ENCODE results near the gene L3MBTL4. TPM values are rescaled to one million over a fixed set of nuclear protein-coding genes. Genes with fewer than 3 reads are reported as not detected.
A peak's percentile ranks its signal among the peaks of the same experiment; 100 is the strongest.
"Not testable (repeated sequence)": the region's sequence is repeated elsewhere in the genome, so short reads cannot be mapped to it uniquely, and the experiment has no call there.

Gene L3MBTL4
- total RNA-seq, 1 experiment from 2014 or later: 10.6 TPM

DNA sequence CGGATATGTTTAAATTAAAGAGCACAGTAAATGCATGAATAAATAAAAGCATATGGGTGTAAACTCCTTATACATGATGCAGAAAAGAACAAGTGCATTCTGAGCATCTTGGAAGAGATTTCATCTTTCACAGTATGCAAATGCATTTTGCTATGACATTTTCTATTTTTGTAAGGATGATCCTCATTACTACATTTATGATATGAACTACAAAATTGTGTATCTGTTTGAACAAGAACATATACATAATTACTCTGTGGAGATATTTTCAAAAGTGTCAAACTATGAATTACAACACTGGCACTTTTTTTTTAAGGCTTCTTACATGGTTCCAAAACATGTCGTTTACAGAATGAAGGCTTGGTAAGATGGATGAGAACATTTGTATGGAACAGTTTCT is 335.3 kb downstream of the L3MBTL4 start:
- H3K36me3 ChIP-seq: no peaks in the 10 kb centered on the region
- no peak for DNase-seq (ENCODE audit: low read depth in 1 of 2, low spot score in 2 of 2)
- H3K4me3 ChIP-seq: no peak overlapping the region
- H3K27me3 ChIP-seq (replicated peaks): no peaks in the 10 kb centered on the region; the same call in 1 of the 2 replicates
- no peaks in the 10 kb centered on the region for H3K4me1 ChIP-seq (replicated peaks)
- H3K27ac ChIP-seq: no peak overlapping the region
- no peaks in the 10 kb centered on the region for H3K9me3 ChIP-seq (replicated peaks)

DNA sequence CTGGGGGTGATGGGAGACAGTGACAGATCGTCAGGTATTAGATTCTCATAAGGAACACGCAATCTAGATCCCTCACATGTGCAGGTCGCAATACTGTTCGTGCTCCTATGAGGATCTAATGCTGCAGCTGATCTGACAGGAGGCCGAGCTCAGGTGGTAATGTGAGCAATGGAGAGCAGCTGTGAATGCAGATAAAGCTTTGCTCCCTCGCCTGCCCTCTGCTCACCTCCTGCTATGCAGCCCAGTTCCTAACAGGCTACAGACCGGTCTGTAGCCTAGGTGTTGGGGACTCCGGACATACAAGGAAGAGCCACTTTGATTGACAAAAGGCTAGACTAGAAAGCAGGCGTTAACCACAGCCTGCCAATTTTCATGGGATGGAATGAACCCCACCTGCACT is 335.8 kb downstream of the L3MBTL4 start:
- no peaks in the 10 kb centered on the region for H3K36me3 ChIP-seq
- H3K4me3 ChIP-seq: no peak overlapping the region
- no peaks in the 10 kb centered on the region; the same call in 1 of the 2 replicates for H3K27me3 ChIP-seq (replicated peaks)
- H3K27ac ChIP-seq: no peak overlapping the region
- DNase-seq (ENCODE audit: low read depth in 1 of 2, low spot score in 2 of 2): no peak
- no peaks in the 10 kb centered on the region for H3K4me1 ChIP-seq (replicated peaks)
- no peaks in the 10 kb centered on the region for H3K9me3 ChIP-seq (replicated peaks)

DNA sequence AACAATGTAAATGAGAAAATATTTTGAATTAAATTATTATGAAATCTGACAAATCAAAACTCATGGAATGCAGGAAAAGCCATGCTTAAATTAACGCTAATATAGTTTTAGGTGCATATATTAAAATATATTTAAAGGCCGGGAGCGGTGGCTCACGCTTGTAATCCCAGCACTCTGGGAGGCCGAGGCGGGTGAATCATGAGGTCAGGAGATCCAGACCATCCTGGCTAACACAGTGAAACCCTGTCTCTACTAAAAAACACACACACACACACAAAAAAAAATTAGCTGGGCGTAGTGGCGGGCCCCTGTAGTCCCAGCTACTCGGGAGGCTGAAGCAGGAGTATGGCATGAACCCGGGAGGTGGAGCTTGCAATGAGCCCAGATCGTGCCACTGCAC is 342.3 kb downstream of the L3MBTL4 start:
- DNase-seq (ENCODE audit: low read depth in 1 of 2, low spot score in 2 of 2); H3K4me1 ChIP-seq (replicated peaks): not testable (repeated sequence)

DNA sequence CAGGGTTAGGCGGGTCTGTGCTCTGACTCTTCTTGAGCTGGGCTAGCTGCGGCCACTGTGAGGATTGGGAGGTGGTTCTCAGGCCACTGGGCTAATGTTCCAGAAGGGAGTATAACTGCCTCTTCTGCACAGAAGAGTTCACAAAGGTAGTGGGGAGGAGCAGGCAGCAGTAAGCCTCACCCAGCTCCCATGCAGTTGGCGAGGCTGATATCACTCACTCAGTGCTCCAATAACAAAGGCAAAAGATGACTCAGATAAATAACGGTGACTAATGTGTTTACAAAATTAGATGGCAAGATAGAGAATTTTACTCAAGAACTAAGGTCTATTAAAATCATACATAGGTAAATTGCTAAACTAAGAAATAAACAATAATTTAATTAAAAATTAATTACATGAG is 345.2 kb downstream of the L3MBTL4 start:
- Histone ChIP-seq H3K36me3 (no peaks in the 10 kb centered on the region), H3K4me3 (no peak overlapping the region), H3K27ac (no peak overlapping the region), H3K4me1 (replicated peaks) (peaks cover 5% of the 10 kb centered on the region; the same call in 1 of the 2 replicates), H3K27me3 (replicated peaks) (no peaks in the 10 kb centered on the region), H3K9me3 (replicated peaks) (no peaks in the 10 kb centered on the region)
- peak; percentile 42 to 53 for DNase-seq (ENCODE audit: low read depth in 1 of 2, low spot score in 2 of 2)

More for the DNA sequence above, 342.3 kb downstream of the L3MBTL4 start:
- not testable (repeated sequence) for H3K9me3 ChIP-seq (replicated peaks); H3K27me3 ChIP-seq (replicated peaks); H3K4me3 ChIP-seq; H3K27ac ChIP-seq; H3K36me3 ChIP-seq

DNA sequence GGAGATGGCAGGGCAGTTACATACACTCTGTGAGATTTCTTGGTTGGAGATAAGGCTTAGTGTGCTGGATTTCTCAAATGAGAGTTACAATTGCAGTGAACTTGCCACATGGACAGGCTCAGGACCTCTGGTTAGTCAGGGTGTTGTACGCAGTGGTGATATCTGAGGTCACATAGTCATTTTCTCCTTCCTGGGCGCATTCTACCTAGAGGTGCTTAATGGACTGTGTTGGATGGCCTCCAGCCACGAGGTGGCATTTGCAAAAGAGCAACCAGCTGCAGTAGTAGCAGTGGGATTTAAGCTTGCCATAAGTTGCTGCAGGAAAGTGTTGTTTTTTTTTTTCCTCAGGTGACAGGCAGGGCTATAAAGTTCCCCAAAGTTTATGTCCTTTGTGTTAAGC is 345.6 kb downstream of the L3MBTL4 start:
- Histone ChIP-seq H3K4me3 (no peak overlapping the region), H3K9me3 (replicated peaks) (no peaks in the 10 kb centered on the region), H3K4me1 (replicated peaks) (peaks cover 5% of the 10 kb centered on the region; the same call in 1 of the 2 replicates), H3K27me3 (replicated peaks) (no peaks in the 10 kb centered on the region), H3K27ac (no peak overlapping the region), H3K36me3 (no peaks in the 10 kb centered on the region)
- DNase-seq (ENCODE audit: low read depth in 1 of 2, low spot score in 2 of 2): no peak

DNA sequence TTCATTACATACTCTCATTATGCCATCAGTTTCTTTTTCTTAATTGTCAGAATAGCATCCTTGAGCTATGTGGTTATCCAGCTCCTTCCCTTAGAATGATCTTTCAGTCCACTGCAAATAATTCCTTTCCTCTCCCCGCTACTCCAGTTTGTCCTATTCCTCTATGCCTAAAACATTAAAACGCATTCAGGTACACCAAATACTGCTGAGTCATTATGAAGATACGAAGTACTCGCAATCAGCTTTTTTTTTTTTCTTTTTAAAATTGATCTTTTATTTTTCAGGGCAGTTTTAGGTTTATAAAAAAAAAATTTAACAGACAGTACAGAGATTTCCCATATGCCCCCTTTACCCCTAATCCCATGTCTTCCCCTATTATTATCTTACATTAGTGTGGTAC is 354.6 kb downstream of the L3MBTL4 start:
- H3K4me3 ChIP-seq: no peak overlapping the region
- H3K36me3 ChIP-seq: no peaks in the 10 kb centered on the region
- no peaks in the 10 kb centered on the region for H3K27me3 ChIP-seq (replicated peaks)
- no peaks in the 10 kb centered on the region for H3K9me3 ChIP-seq (replicated peaks)
- peaks cover 23% of the 10 kb centered on the region for H3K4me1 ChIP-seq (replicated peaks)
- DNase-seq (ENCODE audit: low read depth in 1 of 2, low spot score in 2 of 2): no peak
- no peak overlapping the region for H3K27ac ChIP-seq

DNA sequence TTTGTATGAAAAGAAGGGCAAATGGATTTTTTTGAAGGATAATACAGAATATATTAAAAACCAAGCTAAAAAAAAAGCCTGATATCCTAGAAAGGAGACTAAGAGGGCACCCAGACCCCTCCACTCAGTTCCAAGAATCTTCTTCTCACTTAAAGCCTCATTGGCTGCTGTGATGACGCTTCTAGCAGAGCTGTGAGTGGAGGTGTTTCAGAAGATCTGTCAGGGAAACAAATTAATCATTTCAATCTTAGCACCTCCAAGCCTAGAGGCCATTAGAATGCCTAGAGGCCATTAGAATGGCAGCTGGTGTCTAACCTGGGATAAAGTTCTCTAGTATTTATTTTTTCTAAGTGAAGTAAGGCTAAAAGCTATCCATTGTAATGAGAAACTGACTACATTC is 355.2 kb downstream of the L3MBTL4 start:
- Histone ChIP-seq H3K4me1 (replicated peaks) (peaks cover 25% of the 10 kb centered on the region), H3K36me3 (no peaks in the 10 kb centered on the region), H3K9me3 (replicated peaks) (no peaks in the 10 kb centered on the region), H3K27me3 (replicated peaks) (no peaks in the 10 kb centered on the region), H3K4me3 (no peak overlapping the region), H3K27ac (no peak overlapping the region)
- no peak for DNase-seq (ENCODE audit: low read depth in 1 of 2, low spot score in 2 of 2)

DNA sequence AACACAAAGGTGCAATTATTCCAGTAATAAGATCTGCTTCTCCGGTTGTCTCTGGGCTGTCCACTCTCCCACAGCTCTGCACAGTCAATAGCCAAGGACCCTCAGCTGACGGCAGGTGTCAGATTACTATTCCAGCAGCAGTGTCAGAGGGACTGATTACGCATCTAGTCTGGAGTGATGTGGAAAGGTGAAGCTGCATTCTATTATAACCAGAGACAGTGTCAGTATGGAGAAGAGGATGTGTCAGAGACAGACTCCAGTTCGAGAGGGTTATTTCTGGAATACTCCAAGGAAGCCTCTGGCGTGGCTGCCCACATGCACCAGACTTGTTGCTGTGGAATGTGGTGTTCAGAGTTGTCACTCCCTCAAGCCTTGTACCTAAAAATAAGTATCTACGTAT is 355.8 kb downstream of the L3MBTL4 start:
- peaks cover 25% of the 10 kb centered on the region for H3K4me1 ChIP-seq (replicated peaks)
- no peak overlapping the region for H3K27ac ChIP-seq
- H3K27me3 ChIP-seq (replicated peaks): no peaks in the 10 kb centered on the region
- no peaks in the 10 kb centered on the region for H3K9me3 ChIP-seq (replicated peaks)
- H3K36me3 ChIP-seq: no peaks in the 10 kb centered on the region
- DNase-seq (ENCODE audit: low read depth in 1 of 2, low spot score in 2 of 2): no peak
- H3K4me3 ChIP-seq: no peak overlapping the region

DNA sequence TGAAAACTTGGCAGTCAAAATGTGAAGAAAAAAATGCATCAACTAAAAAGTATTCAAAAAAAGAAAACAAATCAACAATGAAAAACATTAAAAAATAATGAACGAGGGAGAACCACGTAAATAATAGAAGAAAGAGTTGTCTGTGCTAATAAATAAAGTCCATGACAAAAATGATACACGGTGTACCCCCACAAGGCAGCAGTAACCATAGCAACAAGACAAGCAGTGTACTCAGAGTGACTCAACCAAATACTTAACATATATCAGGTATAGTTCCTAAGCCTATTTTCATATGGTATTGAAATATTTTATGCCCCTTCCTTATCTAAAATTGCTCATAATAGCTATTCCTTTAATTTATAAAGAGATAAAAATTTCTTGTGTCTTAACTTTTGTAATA is 357.1 kb downstream of the L3MBTL4 start:
- no peaks in the 10 kb centered on the region for H3K36me3 ChIP-seq
- no peaks in the 10 kb centered on the region for H3K9me3 ChIP-seq (replicated peaks)
- no peaks in the 10 kb centered on the region for H3K27me3 ChIP-seq (replicated peaks)
- H3K27ac ChIP-seq: no peak overlapping the region
- H3K4me1 ChIP-seq (replicated peaks): peaks cover 25% of the 10 kb centered on the region
- no peak overlapping the region for H3K4me3 ChIP-seq
- DNase-seq (ENCODE audit: low read depth in 1 of 2, low spot score in 2 of 2): no peak

DNA sequence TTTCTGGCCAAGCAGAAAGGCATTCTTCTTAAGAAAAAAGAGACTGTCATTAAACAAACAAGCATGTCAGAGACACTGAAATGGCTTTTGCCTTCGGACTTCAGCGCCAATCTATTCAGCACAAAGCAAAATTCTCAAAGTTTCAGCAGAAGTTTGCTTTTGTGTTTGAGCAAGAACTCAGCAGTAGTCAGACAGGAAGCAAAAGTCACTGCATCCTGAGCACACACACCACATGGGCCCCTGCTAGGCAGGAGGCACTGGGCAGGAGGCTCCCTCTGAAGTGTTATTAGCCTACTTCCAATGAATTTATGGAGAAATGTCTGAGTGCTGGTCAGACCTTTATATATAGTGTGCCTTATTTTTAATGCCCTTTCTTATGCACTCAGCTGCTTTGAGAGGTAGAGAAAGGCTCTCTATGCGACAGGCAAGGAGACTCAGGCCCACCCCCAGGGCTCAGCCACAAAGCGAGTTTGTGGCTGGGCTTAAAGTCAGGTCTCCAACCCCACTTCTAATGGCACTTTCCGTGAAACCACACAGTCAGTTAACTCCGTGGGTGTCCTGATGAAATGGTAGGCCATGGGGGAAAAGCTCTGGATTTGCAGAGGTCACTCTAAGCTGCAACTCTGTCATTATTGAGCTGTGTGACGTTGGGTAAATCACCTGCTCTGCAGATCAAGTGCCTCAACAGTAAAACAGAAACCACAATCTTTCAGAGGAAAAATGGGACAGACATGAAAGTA is 358.4 kb downstream of the L3MBTL4 start:
- peak; percentile 75 to 86 for DNase-seq (ENCODE audit: low read depth in 1 of 2, low spot score in 2 of 2)
- Histone ChIP-seq H3K9me3 (replicated peaks) (no peaks in the 10 kb centered on the region), H3K27me3 (replicated peaks) (no peaks in the 10 kb centered on the region), H3K4me3 (no peak overlapping the region), H3K36me3 (no peaks in the 10 kb centered on the region), H3K4me1 (replicated peaks) (peaks cover 25% of the 10 kb centered on the region), H3K27ac (peak overlapping the region; percentile 74)

DNA sequence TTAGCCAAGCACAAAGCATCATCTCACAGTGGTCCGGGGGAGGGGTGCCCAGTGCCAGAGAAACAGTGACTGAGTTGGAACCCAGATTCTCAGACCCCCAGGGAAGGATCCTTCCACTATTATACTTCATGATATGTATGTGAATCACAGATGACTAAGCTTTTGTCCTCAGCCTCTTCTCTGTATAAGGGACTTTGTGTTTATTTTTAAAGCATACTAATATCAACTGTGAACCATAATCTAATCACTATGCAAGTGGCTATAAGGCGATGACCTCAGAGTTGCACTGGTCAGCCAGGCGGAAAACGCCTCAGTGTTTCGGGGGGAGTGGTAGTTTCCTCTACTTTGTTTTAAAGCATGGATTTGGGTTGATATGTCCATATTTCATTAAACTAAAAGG is 359.0 kb downstream of the L3MBTL4 start:
- Histone ChIP-seq H3K9me3 (replicated peaks) (no peaks in the 10 kb centered on the region), H3K4me3 (no peak overlapping the region), H3K27ac (peak overlapping the region; percentile 74), H3K27me3 (replicated peaks) (no peaks in the 10 kb centered on the region), H3K36me3 (no peaks in the 10 kb centered on the region), H3K4me1 (replicated peaks) (peaks cover 25% of the 10 kb centered on the region)
- peak; percentile 73 to 94 for DNase-seq (ENCODE audit: low read depth in 1 of 2, low spot score in 2 of 2)

DNA sequence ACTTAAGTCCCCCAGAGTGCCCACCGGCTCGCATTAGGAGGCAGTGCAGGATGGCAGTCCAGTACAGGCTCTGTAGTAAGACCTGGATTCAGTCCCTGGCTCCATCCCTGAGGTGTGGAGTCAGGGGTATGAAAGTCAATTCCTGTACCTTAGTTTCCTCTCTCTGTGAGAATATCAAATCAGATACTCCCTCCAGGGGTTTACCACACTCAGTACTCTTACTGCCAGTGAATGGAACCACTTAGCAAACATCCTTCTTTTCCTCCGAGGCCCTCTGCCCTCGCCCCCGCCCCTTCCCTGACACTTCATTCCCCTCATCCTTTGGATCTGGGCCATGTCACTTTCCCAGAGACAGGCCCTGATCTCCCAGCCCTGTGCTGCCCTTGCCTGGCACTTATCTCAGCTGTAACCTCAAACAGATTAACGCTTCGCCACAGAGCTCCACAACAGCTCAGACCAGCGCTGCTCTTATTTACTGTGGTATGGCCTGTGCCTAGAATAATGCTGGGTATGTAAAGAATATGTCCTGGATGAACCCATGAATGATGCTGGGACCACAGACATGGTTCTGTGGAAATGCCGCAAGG is 360.4 kb downstream of the L3MBTL4 start:
- DNase-seq (ENCODE audit: low read depth in 1 of 2, low spot score in 2 of 2): no peak
- Histone ChIP-seq H3K36me3 (no peaks in the 10 kb centered on the region), H3K9me3 (replicated peaks) (0 out of 2 replicates have a peak, but pooled peaks cover 2% of the 10 kb centered on the region), H3K27me3 (replicated peaks) (no peaks in the 10 kb centered on the region), H3K4me1 (replicated peaks) (peaks cover 25% of the 10 kb centered on the region), H3K4me3 (no peak overlapping the region), H3K27ac (no peak overlapping the region)

DNA sequence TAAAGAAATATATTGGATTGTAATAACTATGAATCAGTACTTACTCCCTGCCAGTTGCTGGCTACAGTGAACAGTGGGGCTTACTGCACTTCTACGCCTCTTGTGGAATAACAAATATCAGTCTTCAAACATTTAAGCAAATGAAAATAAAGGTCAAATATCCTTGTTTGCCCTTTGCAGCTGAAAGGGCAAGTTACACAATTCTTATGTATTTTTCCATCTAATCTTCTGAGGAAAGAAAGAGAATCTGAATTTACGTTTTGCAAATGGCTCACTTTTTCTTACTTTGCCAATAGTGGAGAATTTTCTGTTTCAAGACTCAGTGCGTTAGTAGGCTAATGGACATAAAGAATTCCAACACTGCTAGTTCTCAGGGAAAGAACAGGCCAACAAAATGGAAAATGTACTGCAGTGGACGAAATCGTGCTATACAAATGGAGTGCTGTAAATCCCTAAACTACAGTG is 362.2 kb downstream of the L3MBTL4 start:
- no peak overlapping the region for H3K27ac ChIP-seq
- no peak for DNase-seq (ENCODE audit: low read depth in 1 of 2, low spot score in 2 of 2)

DNA sequence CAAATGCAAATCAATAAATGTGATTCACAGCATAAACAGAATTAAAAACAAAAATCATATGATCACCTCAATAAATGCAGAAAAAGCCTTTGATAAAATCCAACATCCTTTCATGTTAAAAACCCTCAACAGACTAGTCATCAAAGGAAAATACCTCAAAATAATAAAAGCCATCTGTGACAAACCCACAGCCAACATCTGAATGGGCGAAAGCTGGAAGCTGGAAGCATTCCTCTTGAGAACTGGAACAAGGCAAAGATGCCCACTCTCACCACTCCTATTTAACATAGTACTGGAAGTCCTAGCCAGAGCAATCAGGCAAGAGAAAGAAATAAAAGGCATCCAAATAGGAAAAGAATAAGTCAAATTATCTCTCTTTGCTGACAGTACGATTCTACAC is 367.1 kb downstream of the L3MBTL4 start:
- DNase-seq (ENCODE audit: low read depth in 1 of 2, low spot score in 2 of 2); H3K4me3 ChIP-seq; H3K9me3 ChIP-seq (replicated peaks): not testable (repeated sequence)

More for the DNA sequence above, 362.2 kb downstream of the L3MBTL4 start:
- Histone ChIP-seq H3K27me3 (replicated peaks) (no peaks in the 10 kb centered on the region), H3K9me3 (replicated peaks) (0 out of 2 replicates have a peak, but pooled peaks cover 2% of the 10 kb centered on the region), H3K4me1 (replicated peaks) (peaks cover 21% of the 10 kb centered on the region), H3K4me3 (no peak overlapping the region), H3K36me3 (no peaks in the 10 kb centered on the region)

More for the DNA sequence above, 367.1 kb downstream of the L3MBTL4 start:
- H3K36me3 ChIP-seq; H3K27ac ChIP-seq; H3K27me3 ChIP-seq (replicated peaks); H3K4me1 ChIP-seq (replicated peaks): not testable (repeated sequence)
